Hepatocyte (in vitro differentiated cells): ENCODE data around the gene SUPT3H.

Experiments used
- CTCF ChIP-seq: fragments of 200-600 bp; sonication (generic); IDR thresholded peaks from 2 replicates; pipeline ENCODE4 v1.5.1; 2016; ENCODE audit warnings: antibody characterized with exemption, mild to moderate bottlenecking; ENCODE audit not compliant: poor library complexity
- EZH2 ChIP-seq: fragments of 200-600 bp; sonication (generic); IDR thresholded peaks from 2 replicates; pipeline ENCODE4 v1.6.1; 2016; ENCODE audit warnings: antibody characterized with exemption, mild to moderate bottlenecking, borderline replicate concordance

GRCh38 chr6:45196121-45196520, 181.6 kb downstream of the SUPT3H start:
- TF ChIP-seq CTCF (no peak), EZH2 (no peak)
